Pancreas (tissue), 10 donors: Measurements from ENCODE around the gene METTL1. TPM values are rescaled to one million over a fixed set of nuclear protein-coding genes. Genes with fewer than 3 reads are reported as not detected.
A peak's percentile ranks its signal among the peaks of the same experiment; 100 is the strongest.

Experiments used
- ATAC-seq, 4 donors: fragments of 200-7000 bp; cut with Tn5 transposase; one replicate each; pipeline versions ENCODE4 v1.8.0 to v1.9.1; 2020; ENCODE audit warnings: mild to moderate bottlenecking in 4 of 4, moderate library complexity in 4 of 4
- DNase-seq, 6 donors: peaks; one replicate each; pipeline ENCODE4 v3.0.0-alpha.2; 2020
- FAIRE-seq: peaks from 2 replicates; lab custom pipeline; 2012; peaks lifted over from hg19 to GRCh38; lab: Jason Lieb, UNC
- H3K27ac ChIP-seq, 4 donors: fragments of 200-600 bp; sonication (generic); 1 replicate in 3 of 4; 2 replicates in 1 of 4; pipeline versions ENCODE4 v1.5.0 to v1.8.0; 2020
- H3K27me3 ChIP-seq, 4 donors: fragments of 200-600 bp; one replicate each; pipeline ENCODE4 v1.8.0; 2021
- H3K36me3 ChIP-seq, 3 donors: fragments of 200-600 bp; sonication (generic) in 1 of 3; one replicate each; pipeline versions ENCODE4 v1.5.0 to v1.8.0; 2020 to 2021
- H3K4me1 ChIP-seq, 3 donors: fragments of 200-600 bp; one replicate each; pipeline ENCODE4 v1.8.0; 2021
- H3K4me3 ChIP-seq, 4 donors: fragments of 200-600 bp; sonication (generic) in 2 of 4; one replicate each; pipeline versions ENCODE4 v1.5.0 to v1.8.0; 2020 to 2021
- H3K9me3 ChIP-seq, 4 donors: fragments of 200-600 bp; one replicate each; pipeline ENCODE4 v1.8.0; 2021
- CTCF ChIP-seq, 4 donors: fragments of 200-600 bp; sonication (generic) in 3 of 4; IDR thresholded peaks; one replicate each; pipeline versions ENCODE4 v1.5.0 to v1.8.0; 2021; ENCODE audit warnings: antibody characterized with exemption in 4 of 4
- WGBS, 2 donors: extraction: QIAGEN DNeasy Blood & Tissue Kit; methylation state at CpG; one replicate each; pipeline ENCODE4 v1.1.7; 2013; 5-methylcytosine and 5-hydroxymethylcytosine counted together
- intact Hi-C, 3 donors: fragments of 100-400 bp; cut with DNase I; formaldehyde crosslinking; loops; one replicate each; pipeline versions ENCODE4 v1.11.1 to v1.14.2; 2022
- polyA plus RNA-seq, 2 donors: library from polyadenylated mRNA; stranded (reverse); fragments of 200-250 nt; gene quantifications; one replicate each; pipeline ENCODE4 v1.2.3, GENCODE V29; 2013
- total RNA-seq, 6 donors: library from RNA; stranded (reverse); fragmentation: NEBNext Ultra II Directional in 4 of 6; extraction: Animal tissue kit (Norgen Biotek cat#: 25700) in 4 of 6; gene quantifications; one replicate each; pipeline versions ENCODE4 v1.2.1 to v1.2.4, GENCODE V29; 2021 to 2023
- donor health status: healthy with polysubstance abuse.
- donor health status: DM: no; HTN: no; CAD: no; lungs with moderate emphysema.
- donor health status: DM: no; HTN: no; CAD: no.
- donor health status: control.
- donor health status: control.
- donor health status: Bipolar disorder and iron deficiency.
- donor health status: DM: yes; HTN: yes; CAD: no.
- donor health status: DM: no; HTN: no; CAD: no.
- donor health status: DM: no; HTN: no; CAD: no.
- donor health status: DM: yes; HTN: yes; CAD: no.

METTL1 gene
- total and polyA plus RNA-seq, 8 donors: 11.5 to 55.9 (median 23.0) TPM

DNA sequence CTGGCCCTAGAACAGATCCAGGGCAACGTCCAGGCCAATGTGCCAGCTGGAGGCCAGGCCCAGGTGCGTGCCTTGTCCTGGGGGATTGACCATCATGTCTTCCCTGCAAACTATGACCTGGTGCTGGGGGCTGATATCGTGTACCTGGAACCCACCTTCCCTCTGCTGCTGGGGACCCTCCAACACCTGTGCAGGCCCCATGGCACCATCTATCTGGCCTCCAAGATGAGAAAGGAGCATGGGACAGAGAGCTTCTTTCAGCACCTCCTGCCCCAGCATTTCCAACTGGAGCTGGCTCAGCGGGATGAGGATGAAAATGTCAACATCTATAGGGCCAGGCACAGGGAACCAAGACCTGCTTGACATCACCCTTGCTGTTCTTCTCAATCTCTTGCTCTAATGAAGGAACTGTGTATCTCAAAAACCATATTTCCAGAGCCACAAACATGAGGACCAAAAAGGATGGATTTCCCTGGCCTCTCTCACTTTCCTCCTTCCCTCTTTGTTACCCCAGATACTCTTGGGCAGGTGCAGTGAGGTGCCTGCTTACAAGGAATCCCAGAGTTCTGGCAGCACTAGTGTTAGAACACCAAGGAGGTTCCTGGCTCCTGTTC lies 8.5 kb upstream of the METTL1 start:
- peaks cover 4 to 15% (median 14%) of the 10 kb centered on the region in 3 donors for H3K4me1 ChIP-seq
- WGBS, 2 donors: 82 to 89% methylated on average over 4 of the region's 4 CpGs
- FAIRE-seq (no peak), ATAC-seq (no peak), DNase-seq (peak in 1 of 6 donors; percentile 45)
- intact Hi-C loops: no loop called here
- H3K36me3 ChIP-seq: peaks cover 0 to 4% (median 0%) of the 10 kb centered on the region in 3 donors
- no peaks in the 10 kb centered on the region for H3K9me3 ChIP-seq
- no peak for TF ChIP-seq CTCF (IDR thresholded peaks at IDR 0.05)
- H3K27me3 ChIP-seq: no peaks in the 10 kb centered on the region
- no peak overlapping the region for H3K27ac ChIP-seq
- no peak overlapping the region for H3K4me3 ChIP-seq

GRCh38 chr12:57779736-57780135 lies 7.8 kb upstream of the METTL1 start:
- FAIRE-seq: no peak
- intact Hi-C loops: no loop called here
- Histone ChIP-seq H3K27ac (no peak overlapping the region), H3K9me3 (no peaks in the 10 kb centered on the region), H3K4me3 (no peak overlapping the region), H3K36me3 (no peaks in the 10 kb centered on the region), H3K4me1 (peaks cover 4 to 15% (median 14%) of the 10 kb centered on the region in 3 donors), H3K27me3 (no peaks in the 10 kb centered on the region)
- no peak for DNase-seq
- 42 to 54% methylated on average over 1 of the region's 1 CpG for WGBS, 2 donors
- ATAC-seq: no peak
- TF ChIP-seq CTCF (IDR thresholded peaks at IDR 0.05): no peak

- Histone ChIP-seq H3K4me3 (no peak overlapping the region), H3K36me3 (no peaks in the 10 kb centered on the region), H3K9me3 (no peaks in the 10 kb centered on the region), H3K27ac (no peak overlapping the region), H3K4me1 (peaks cover 6 to 11% (median 10%) of the 10 kb centered on the region in 3 donors), H3K27me3 (no peaks in the 10 kb centered on the region)
- FAIRE-seq: no peak
- no peak for ATAC-seq
- intact Hi-C loops: no loop called here
- DNase-seq: no peak
- WGBS, 2 donors: 91 to 94% methylated on average over 7 of the region's 7 CpGs
- TF ChIP-seq CTCF (IDR thresholded peaks at IDR 0.05): no peak
These were observed 6.0 kb upstream of the METTL1 start for GRCh38 chr12:57777911-57778310.

DNA sequence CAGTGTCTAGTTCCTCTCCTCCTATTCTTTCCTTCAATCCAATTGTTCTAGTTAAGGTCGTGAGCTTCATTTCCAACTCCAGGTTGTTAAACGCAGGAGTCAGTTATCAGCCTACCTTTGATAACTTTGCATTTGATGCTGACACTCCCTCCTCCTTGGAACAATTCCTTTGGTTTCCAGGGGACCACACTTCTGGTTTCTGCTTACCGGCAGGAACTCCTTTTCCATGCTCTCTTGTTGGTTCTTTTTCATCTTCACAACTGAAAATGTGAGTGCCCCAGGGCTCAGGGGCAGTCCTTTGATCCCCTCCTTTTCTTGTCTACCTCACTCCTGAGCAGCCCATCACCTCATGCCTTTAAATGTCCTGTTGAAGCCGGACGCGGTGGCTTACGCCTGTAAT lies 5.5 kb upstream of the METTL1 start:
- WGBS, 2 donors: 78 to 83% methylated on average over 7 of the region's 7 CpGs
- Histone ChIP-seq H3K9me3 (no peaks in the 10 kb centered on the region), H3K4me1 (peaks cover 5 to 11% (median 10%) of the 10 kb centered on the region in 3 donors), H3K27ac (no peak overlapping the region), H3K4me3 (no peak overlapping the region), H3K36me3 (no peaks in the 10 kb centered on the region), H3K27me3 (no peaks in the 10 kb centered on the region)
- no peak for FAIRE-seq
- no peak for TF ChIP-seq CTCF (IDR thresholded peaks at IDR 0.05)
- no peak for ATAC-seq
- DNase-seq: no peak
- intact Hi-C loops: no loop called here

DNA sequence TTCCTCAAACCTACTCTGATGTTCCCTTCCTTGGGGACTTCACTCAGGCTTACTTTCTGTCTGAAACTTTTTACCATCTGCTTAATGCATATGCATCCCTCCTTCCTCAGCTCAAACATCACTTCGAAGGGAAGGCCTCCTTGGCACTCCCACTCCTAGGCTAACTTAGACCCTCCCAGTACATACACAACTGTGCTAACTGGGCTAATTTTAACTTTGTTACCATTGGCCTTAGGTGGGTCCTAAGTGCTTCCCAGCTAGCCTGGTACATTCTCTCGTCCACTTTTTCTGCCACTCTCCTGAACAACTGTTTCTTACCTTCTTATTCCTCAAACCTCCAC lies 4.3 kb upstream of the METTL1 start:
- H3K4me3 ChIP-seq: no peak overlapping the region
- no peaks in the 10 kb centered on the region for H3K36me3 ChIP-seq
- no peaks in the 10 kb centered on the region for H3K27me3 ChIP-seq
- TF ChIP-seq CTCF (IDR thresholded peaks at IDR 0.05): no peak
- no peaks in the 10 kb centered on the region for H3K9me3 ChIP-seq
- DNase-seq (no peak), FAIRE-seq (no peak), ATAC-seq (no peak)
- 82 to 91% methylated on average over 2 of the region's 2 CpGs for WGBS, 2 donors
- H3K4me1 ChIP-seq: peaks cover 2 to 13% (median 6%) of the 10 kb centered on the region in 3 donors
- intact Hi-C loops: no loop called here
- no peak overlapping the region for H3K27ac ChIP-seq
